ENCODE results near the gene SEL1L2.

The SEL1L2 gene

DNA sequence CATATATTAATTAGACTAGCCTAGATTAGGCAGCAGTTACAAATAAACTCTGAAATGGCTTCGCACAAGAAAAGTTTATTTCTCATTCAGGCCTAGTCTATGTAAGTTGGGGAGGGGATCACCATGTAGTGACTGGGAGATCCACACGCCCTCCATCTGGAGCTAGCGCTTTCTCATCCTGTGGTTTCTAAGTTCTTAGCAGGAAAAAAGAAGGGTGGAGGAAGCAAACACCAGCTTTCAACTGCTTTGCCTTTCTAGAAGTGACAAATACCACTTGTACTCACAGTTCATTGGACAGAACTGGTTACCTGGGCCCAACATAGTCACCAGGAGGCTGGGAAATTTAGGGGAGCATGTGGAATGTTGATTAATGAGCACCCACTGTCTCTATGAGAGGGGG, 158.9 kb downstream of the SEL1L2 start:
- H3K27me3 Mint-ChIP-seq = peaks cover 6% of the 10 kb centered on the region
- no peaks in the 10 kb centered on the region for H3K4me1 Mint-ChIP-seq (ENCODE audit: low read depth)
- no peak overlapping the region for H3K27ac Mint-ChIP-seq
- peaks cover 5% of the 10 kb centered on the region for H3K9me3 Mint-ChIP-seq (ENCODE audit: low read depth)
- no peaks in the 10 kb centered on the region for H3K36me3 Mint-ChIP-seq
- no peak overlapping the region for H3K4me3 Mint-ChIP-seq

DNA sequence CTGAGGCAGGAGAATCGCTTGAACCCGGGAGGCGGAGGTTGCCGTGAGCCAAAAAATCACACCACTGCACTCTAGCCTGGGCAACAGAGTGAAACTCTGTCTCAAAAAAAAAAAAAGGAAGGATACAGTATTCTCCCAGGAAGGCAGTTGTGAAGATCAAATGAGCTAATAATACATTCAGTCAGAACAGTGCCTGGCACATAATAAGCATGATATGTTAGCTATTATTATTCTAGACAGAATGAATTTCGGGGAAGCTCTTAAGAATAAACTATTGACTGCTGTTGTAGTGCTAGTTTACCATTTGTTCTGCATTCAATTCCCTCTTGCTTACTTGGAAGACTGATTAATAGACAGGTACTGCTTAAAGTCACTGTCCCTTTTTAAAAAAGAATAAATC, 164.9 kb downstream of the SEL1L2 start:
- H3K27me3 Mint-ChIP-seq = peaks cover 4% of the 10 kb centered on the region
- H3K27ac Mint-ChIP-seq = no peak overlapping the region
- H3K36me3 Mint-ChIP-seq = no peaks in the 10 kb centered on the region
- H3K4me1 Mint-ChIP-seq (ENCODE audit: low read depth) = no peaks in the 10 kb centered on the region
- H3K4me3 Mint-ChIP-seq = no peak overlapping the region
- H3K9me3 Mint-ChIP-seq (ENCODE audit: low read depth) = no peaks in the 10 kb centered on the region

DNA sequence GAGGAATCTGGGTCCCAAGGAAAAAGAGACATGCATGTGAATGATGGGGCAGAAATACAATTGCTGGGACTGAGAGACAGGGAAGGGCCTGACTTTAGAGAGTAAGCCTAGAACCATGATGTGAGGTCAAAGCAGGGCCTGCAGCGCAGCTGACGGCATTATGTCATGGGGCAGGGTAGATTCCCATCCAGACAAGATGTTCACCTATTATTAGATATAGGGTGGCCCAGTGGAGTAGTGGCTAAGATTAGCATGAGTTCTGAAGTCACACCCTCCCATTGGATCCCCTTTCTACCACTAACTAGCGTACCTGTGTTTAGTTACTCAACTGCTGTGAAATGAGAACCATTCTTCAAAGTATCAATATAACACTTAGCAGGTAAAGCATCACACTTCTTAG, 166.0 kb downstream of the SEL1L2 start:
- Mint-ChIP-seq H3K4me3 (no peak overlapping the region), H3K27me3 (peaks cover 2% of the 10 kb centered on the region), H3K36me3 (no peaks in the 10 kb centered on the region), H3K9me3 (ENCODE audit: low read depth) (no peaks in the 10 kb centered on the region), H3K27ac (no peak overlapping the region), H3K4me1 (ENCODE audit: low read depth) (peaks cover 3% of the 10 kb centered on the region)

DNA sequence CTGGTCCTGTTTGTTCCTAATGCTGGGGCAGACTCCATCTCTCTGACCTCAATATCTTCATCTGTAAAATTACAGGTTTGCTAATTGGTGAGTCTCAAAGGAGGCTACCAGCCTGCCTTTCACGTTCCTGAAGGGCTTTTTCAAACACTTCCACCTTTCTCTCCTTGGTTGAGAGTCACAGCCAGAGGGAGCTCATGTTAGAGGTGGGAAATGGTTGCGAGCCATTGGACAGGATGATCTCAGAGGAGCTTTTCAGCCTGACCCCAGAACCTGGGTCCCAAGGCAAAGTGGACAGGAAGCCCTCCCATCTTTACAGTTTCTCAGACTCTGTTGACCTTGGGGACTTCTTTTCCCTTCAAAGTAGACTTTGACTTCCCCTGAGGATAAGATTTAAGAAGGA, 168.0 kb downstream of the SEL1L2 start:
- H3K4me1 Mint-ChIP-seq (ENCODE audit: low read depth) = peaks cover 13% of the 10 kb centered on the region
- H3K27me3 Mint-ChIP-seq = no peaks in the 10 kb centered on the region
- H3K9me3 Mint-ChIP-seq (ENCODE audit: low read depth) = no peaks in the 10 kb centered on the region
- peaks cover 3% of the 10 kb centered on the region for H3K36me3 Mint-ChIP-seq
- no peak overlapping the region for H3K27ac Mint-ChIP-seq
- H3K4me3 Mint-ChIP-seq = no peak overlapping the region

DNA sequence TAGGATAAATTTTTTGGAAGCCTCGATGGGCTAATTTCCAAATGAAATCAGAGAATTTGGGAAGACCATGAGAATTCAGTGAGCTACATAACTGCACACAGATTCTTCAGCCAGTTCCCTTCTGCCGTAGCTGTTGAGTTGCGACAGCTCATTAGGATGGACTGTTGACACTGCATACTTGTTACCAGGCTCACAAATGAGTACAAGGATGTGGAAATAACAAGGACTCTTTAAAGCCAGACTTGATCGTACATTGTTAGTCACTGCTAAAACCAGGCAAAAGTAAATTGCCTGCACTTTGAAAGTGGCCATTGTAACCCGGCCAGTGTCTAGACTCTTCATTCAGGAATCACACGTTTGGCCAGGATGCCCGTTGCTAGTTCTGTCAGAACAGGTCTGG, 168.5 kb downstream of the SEL1L2 start:
- no peaks in the 10 kb centered on the region for H3K9me3 Mint-ChIP-seq (ENCODE audit: low read depth)
- H3K4me1 Mint-ChIP-seq (ENCODE audit: low read depth) = peaks cover 18% of the 10 kb centered on the region
- H3K36me3 Mint-ChIP-seq = peaks cover 5% of the 10 kb centered on the region
- H3K27me3 Mint-ChIP-seq = no peaks in the 10 kb centered on the region
- H3K4me3 Mint-ChIP-seq = no peak overlapping the region
- no peak overlapping the region for H3K27ac Mint-ChIP-seq

DNA sequence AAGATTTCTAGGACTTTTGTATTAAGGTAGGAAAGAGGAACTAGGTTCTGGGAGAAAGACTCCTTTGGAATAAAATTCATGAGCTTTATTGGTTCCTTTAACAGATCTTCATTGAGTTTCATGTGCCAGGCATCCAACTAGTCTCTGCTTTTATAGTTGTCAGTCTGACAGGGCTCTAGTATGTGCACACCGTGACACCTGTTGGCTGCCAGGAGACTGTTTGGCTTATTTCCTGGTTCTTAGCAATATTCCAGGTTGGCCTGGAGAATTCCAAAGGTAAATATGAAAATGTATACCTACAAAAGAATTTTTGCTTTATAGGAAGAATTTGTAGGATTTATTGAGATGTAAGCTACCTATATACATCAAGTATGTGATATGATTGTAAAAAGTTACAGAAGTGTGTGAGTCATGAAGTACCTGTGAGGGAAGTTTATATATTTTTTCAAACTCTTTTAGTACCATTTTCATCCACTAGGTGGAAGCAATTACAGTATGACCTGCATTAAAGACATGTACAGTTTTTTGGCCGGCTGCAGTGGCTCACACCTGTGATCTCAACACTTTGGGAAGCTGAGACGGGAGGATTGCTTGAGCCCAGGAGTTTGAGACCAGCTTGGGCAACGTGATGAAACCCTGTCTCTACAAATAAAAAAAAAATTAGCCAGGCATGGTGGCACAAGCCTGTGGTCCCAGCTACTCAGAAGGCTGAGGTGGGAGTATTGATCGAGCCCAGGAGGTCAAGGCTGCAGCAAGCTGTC, 170.3 kb downstream of the SEL1L2 start:
- no peaks in the 10 kb centered on the region for H3K27me3 Mint-ChIP-seq
- H3K4me1 Mint-ChIP-seq (ENCODE audit: low read depth) = peaks cover 28% of the 10 kb centered on the region
- H3K36me3 Mint-ChIP-seq = peaks cover 8% of the 10 kb centered on the region
- peak overlapping the region; percentile 34 for H3K27ac Mint-ChIP-seq
- no peak overlapping the region for H3K4me3 Mint-ChIP-seq
- H3K9me3 Mint-ChIP-seq (ENCODE audit: low read depth) = no peaks in the 10 kb centered on the region

DNA sequence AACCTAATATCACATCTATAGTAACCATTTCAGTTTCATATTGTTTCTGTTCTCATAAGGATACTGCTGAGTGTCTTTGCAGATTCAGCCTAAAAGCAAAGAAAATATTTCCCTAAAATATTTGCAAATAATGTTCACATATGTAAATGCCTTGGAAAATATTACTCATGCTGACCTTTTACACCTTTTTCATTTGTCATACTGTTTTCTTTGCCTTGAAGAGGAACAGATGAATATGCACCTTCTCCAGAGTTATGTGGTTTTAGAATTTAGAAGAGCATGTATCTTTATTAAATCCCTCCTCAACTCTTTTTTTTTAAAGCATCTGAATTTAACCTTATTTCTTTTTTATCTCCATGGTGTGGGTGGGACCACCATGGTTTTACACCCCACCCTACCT, 173.1 kb downstream of the SEL1L2 start:
- Mint-ChIP-seq H3K27ac (peak overlapping the region; percentile 98), H3K4me3 (peak overlapping the region; percentile 71), H3K36me3 (peaks cover 12% of the 10 kb centered on the region), H3K27me3 (no peaks in the 10 kb centered on the region), H3K9me3 (ENCODE audit: low read depth) (no peaks in the 10 kb centered on the region), H3K4me1 (ENCODE audit: low read depth) (peaks cover 28% of the 10 kb centered on the region)

DNA sequence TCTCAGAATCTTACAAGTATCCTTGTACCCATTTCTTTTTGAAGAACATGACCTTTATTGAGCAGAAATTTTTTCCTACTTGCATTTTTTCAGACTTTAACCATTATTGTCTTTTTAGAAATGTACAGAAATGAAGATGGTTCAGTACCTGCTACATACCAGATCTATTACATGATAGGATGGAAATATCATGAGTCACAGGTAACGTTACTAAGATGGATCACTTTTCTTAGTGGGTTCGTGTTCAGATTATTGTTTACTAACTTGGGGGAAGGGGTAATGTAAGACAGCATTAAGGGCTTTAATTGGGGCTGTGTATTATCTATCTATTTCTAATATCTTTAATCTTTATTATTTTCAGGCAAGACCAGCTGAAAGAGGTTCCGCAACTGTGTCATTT, 173.7 kb downstream of the SEL1L2 start:
- Mint-ChIP-seq H3K4me1 (ENCODE audit: low read depth) (peaks cover 28% of the 10 kb centered on the region), H3K36me3 (peaks cover 12% of the 10 kb centered on the region), H3K27ac (peak overlapping the region; percentile 98), H3K27me3 (no peaks in the 10 kb centered on the region), H3K9me3 (ENCODE audit: low read depth) (no peaks in the 10 kb centered on the region), H3K4me3 (peak overlapping the region; percentile 71)

DNA sequence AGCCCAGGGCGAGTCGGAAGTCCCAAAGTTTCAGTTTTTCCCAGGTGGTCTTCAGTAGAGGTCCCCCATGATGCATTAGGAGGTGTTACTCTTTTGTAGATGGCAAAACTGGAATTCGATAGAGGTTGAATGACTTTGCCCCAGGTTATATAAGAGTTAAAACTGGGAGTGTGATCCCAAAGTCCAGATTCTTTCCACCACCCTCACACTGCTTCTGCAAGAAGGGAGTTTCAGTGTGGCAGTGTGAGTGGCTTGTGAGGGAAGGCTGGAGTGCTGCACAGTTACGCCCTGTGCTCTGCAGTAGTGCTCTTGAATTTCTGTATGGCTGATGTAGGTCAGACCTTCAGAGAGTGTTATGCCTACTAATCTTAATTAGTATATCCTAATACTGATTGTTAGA, 175.7 kb downstream of the SEL1L2 start:
- Mint-ChIP-seq H3K4me1 (ENCODE audit: low read depth) (peaks cover 25% of the 10 kb centered on the region), H3K4me3 (no peak overlapping the region), H3K36me3 (peaks cover 12% of the 10 kb centered on the region), H3K9me3 (ENCODE audit: low read depth) (no peaks in the 10 kb centered on the region), H3K27me3 (no peaks in the 10 kb centered on the region), H3K27ac (no peak overlapping the region)

DNA sequence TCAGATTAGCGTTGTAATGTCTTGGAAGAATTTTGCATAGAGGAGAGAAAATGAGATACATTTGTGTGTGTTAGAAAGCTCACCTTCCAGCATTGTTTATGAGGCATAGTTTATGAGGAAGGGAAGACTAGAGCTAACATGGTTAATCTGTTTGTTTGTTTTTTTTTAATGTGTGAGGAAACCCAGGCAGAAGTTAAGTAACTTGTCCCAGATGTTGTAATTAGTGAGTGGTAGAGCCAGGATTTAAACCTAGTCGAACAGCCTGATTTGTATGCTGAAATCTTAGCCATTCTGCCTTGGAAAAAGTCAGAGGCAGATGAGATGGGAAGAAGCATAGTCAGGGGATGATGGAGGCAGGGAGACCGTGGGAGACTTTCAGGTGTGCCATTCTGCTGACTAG, 176.5 kb downstream of the SEL1L2 start:
- Mint-ChIP-seq H3K36me3 (peaks cover 12% of the 10 kb centered on the region), H3K4me1 (ENCODE audit: low read depth) (peaks cover 25% of the 10 kb centered on the region)

DNA sequence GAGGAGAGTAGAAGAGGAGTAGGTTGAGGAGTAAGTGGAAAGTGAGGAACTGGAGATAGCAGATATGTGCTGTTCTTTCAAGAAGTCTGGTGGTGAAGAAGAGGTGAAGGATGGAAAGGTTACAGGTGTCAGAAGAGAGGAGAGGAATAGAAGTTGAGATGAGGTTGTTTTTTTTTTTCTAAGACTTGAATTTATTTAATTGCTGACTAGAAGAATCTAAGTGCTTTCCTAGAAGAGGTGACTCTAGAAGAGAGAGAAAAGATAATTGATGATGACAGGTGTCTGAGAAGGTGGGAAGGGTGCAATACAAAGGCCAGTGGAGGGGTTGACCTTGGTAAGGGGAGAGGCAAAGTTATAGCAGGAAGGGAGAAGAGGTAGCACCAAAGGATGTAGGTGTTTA, 180.0 kb downstream of the SEL1L2 start:
- H3K27me3 Mint-ChIP-seq = no peaks in the 10 kb centered on the region
- H3K36me3 Mint-ChIP-seq = peaks cover 3% of the 10 kb centered on the region
- no peak overlapping the region for H3K27ac Mint-ChIP-seq
- no peak overlapping the region for H3K4me3 Mint-ChIP-seq
- no peaks in the 10 kb centered on the region for H3K4me1 Mint-ChIP-seq (ENCODE audit: low read depth)
- H3K9me3 Mint-ChIP-seq (ENCODE audit: low read depth) = no peaks in the 10 kb centered on the region

More for the DNA sequence above, 176.5 kb downstream of the SEL1L2 start:
- H3K9me3 Mint-ChIP-seq (ENCODE audit: low read depth) = no peaks in the 10 kb centered on the region
- no peak overlapping the region for H3K4me3 Mint-ChIP-seq
- H3K27ac Mint-ChIP-seq = peak overlapping the region; percentile 77
- no peaks in the 10 kb centered on the region for H3K27me3 Mint-ChIP-seq

DNA sequence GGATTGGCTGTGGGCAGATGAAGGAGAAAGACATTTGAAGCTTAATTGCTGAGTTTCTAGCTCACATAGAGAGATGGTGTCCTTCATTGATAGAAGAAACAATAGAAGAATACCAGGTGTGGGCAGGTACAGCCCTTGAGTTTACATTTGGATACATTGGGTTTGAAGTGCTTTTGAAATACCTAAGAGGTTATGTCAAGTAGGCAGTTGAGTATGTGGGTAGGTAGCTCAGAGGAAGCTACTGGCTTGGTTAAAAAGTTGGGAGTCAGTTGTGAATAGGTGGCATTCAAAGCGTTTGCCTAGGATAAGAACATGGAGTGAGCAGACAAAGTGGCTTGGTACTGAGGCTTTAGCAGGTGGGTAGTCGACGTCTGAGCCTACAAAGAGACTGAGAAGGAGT, 180.6 kb downstream of the SEL1L2 start:
- no peaks in the 10 kb centered on the region for H3K9me3 Mint-ChIP-seq (ENCODE audit: low read depth)
- no peak overlapping the region for H3K27ac Mint-ChIP-seq
- H3K4me3 Mint-ChIP-seq = no peak overlapping the region
- H3K27me3 Mint-ChIP-seq = no peaks in the 10 kb centered on the region
- no peaks in the 10 kb centered on the region for H3K4me1 Mint-ChIP-seq (ENCODE audit: low read depth)
- H3K36me3 Mint-ChIP-seq = peaks cover 3% of the 10 kb centered on the region

DNA sequence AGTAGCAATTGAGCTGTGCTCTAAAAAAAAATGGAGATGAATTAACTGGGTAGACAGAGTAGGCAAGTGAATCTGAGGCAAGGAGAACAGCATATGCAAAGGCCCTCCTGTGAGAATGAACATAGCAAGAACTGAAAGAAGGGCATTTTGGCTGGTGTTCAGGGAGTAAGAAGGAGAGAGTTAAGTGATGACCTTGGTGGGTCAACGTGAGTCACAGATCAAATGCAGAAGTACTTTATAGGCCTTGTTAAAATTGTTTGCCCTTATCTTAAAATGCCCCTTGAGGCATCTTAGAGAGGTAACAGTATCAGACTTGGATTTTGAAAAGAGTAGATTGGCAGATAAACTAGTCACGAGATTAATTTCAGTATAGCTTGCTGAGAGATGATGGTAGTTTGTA, 181.0 kb downstream of the SEL1L2 start:
- no peaks in the 10 kb centered on the region for H3K27me3 Mint-ChIP-seq
- H3K4me1 Mint-ChIP-seq (ENCODE audit: low read depth) = no peaks in the 10 kb centered on the region
- H3K36me3 Mint-ChIP-seq = peaks cover 3% of the 10 kb centered on the region
- no peak overlapping the region for H3K4me3 Mint-ChIP-seq
- no peak overlapping the region for H3K27ac Mint-ChIP-seq
- H3K9me3 Mint-ChIP-seq (ENCODE audit: low read depth) = no peaks in the 10 kb centered on the region

DNA sequence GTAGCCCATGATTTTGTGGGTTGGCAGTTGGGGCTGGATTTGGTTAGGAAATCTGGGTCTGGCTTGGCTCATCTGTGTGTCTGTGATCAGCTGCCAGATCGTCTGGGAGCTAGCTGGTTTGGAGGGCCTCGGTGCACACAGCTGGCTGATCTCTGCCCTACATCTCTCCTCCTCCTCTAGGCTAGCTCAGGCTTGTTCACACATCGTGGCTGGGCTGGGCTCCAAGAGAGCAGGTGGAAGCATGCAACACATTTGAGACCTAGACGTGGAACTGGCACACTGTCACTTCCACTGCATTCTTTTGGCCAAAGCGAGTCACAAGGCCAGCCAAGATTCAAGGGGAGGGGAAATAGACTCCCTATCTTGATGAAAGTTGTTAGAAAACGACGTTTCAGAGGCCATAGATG, 189.7 kb downstream of the SEL1L2 start:
- no peak overlapping the region for H3K27ac Mint-ChIP-seq
- peaks cover 14% of the 10 kb centered on the region for H3K36me3 Mint-ChIP-seq
- H3K9me3 Mint-ChIP-seq (ENCODE audit: low read depth) = no peaks in the 10 kb centered on the region
- no peaks in the 10 kb centered on the region for H3K27me3 Mint-ChIP-seq
- H3K4me3 Mint-ChIP-seq = no peak overlapping the region
- peaks cover 4% of the 10 kb centered on the region for H3K4me1 Mint-ChIP-seq (ENCODE audit: low read depth)

DNA sequence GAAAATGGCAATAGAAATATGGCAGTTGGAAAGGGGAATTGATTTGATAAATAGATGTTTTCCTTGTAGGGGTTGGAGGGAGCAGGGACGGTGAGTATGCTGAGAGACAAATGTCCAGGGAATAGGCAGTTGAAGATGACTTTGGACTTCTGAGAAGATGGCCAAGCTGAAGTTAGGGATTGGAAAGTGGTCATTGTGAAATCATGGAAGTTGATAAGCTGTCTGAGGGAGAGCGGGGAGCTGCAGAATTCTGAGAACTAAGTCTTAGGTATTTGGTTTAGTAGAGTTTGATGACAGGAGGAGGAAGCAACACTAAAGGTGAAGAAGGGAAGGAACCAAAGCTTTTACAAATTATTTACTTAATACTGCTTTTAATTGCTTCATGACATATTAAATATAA, 190.4 kb downstream of the SEL1L2 start:
- peaks cover 4% of the 10 kb centered on the region for H3K4me1 Mint-ChIP-seq (ENCODE audit: low read depth)
- H3K4me3 Mint-ChIP-seq = no peak overlapping the region
- H3K36me3 Mint-ChIP-seq = peaks cover 14% of the 10 kb centered on the region
- no peaks in the 10 kb centered on the region for H3K27me3 Mint-ChIP-seq
- H3K27ac Mint-ChIP-seq = no peak overlapping the region
- H3K9me3 Mint-ChIP-seq (ENCODE audit: low read depth) = no peaks in the 10 kb centered on the region

All from activated naive CD8-positive, alpha-beta T cell (primary cell).